A549 (cell line): ENCODE results near the gene WHRN.

Experiments
- EP300 ChIP-seq, 2 experiments: fragments of >200 bp; sonication (Bioruptor Twin); formaldehyde crosslinking; IDR thresholded peaks; 2 replicates in 1 of 2; 3 replicates in 1 of 2; pipeline ENCODE4 v1.6.1; 2016 to 2017
- POLR2A ChIP-seq: IDR thresholded peaks from 2 replicates; pipeline ENCODE4 v1.6.1; 2012; ENCODE audit warnings: mild to moderate bottlenecking, low read length
- RCOR1 ChIP-seq: fragments of 150-350 bp; IDR thresholded peaks from 2 replicates; pipeline ENCODE4 v1.6.1; 2014; ENCODE audit warnings: antibody characterized with exemption, low read length, low read depth
- TP53 ChIP-seq: fragments of 250-450 bp; sonication (Bioruptor Pico); IDR thresholded peaks from 2 replicates; pipeline ENCODE4 v1.5.0; 2021; ENCODE audit warnings: mild to moderate bottlenecking, moderate library complexity
- ZNF302 ChIP-seq: fragments of 250-450 bp; sonication (Bioruptor Pico); IDR thresholded peaks from 2 replicates; pipeline ENCODE4 v1.9.0; 2021; ENCODE audit warnings: inconsistent platforms, mild to moderate bottlenecking, moderate library complexity
- TF ChIP-seq, protein P1 (sequence below): fragments of >200 bp; sonication (Bioruptor Twin); formaldehyde crosslinking; IDR thresholded peaks from 3 replicates; pipeline ENCODE4 v1.5.1; 2016
- TF ChIP-seq, protein P2 (sequence below): fragments of 150-350 bp; IDR thresholded peaks from 2 replicates; pipeline ENCODE4 v1.6.1; 2014; ENCODE audit warnings: low read depth, mild to moderate bottlenecking, low read length
- TF ChIP-seq, protein P3 (sequence below): fragments of 450-650 bp; IDR thresholded peaks from 2 replicates; pipeline ENCODE4 v1.6.1; 2014; ENCODE audit warnings: antibody characterized with exemption

DNA sequence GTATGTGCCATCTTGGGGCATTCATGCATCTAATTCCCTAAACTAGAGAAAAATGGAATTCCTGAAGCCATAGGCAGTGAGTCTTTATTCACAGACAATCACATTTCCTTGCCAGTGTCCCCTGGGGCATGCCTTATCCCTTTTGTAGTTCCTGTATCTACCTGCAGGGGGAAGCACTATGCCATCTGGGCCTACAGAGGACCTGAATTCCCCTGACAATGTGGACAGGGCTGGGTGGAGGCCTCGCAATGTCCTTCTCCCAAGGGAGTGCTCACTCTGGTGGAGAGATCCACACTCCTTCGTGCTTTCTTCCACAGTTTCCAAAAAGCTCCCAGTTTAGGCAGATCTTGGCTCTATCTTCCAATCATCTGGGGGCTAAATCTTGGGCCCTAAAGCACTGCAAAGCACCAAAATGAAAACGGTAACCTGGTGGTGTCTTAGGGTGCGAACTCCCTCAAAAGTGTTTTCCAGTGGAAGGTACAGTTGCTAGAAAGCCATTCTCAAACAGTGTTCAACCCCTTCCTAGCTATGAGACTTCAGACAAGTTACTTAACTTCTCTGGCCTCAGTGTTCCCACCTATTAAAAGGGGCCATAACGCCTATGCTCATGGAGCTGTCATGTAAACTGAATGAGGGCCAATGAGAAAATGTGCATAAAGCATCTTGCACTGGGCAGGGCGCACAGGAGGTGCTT, 17.5 kb downstream of the WHRN start:
- TF ChIP-seq, protein P1, sequence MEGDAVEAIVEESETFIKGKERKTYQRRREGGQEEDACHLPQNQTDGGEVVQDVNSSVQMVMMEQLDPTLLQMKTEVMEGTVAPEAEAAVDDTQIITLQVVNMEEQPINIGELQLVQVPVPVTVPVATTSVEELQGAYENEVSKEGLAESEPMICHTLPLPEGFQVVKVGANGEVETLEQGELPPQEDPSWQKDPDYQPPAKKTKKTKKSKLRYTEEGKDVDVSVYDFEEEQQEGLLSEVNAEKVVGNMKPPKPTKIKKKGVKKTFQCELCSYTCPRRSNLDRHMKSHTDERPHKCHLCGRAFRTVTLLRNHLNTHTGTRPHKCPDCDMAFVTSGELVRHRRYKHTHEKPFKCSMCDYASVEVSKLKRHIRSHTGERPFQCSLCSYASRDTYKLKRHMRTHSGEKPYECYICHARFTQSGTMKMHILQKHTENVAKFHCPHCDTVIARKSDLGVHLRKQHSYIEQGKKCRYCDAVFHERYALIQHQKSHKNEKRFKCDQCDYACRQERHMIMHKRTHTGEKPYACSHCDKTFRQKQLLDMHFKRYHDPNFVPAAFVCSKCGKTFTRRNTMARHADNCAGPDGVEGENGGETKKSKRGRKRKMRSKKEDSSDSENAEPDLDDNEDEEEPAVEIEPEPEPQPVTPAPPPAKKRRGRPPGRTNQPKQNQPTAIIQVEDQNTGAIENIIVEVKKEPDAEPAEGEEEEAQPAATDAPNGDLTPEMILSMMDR = peak; percentile 77
- TF ChIP-seq ZNF302 (no peak), EP300 (IDR thresholded peaks at IDR 0.05) (no peak), POLR2A (no peak), RCOR1 (no peak), TP53 (CRISPR knock-in tag) (no peak)
- TF ChIP-seq, protein P2, sequence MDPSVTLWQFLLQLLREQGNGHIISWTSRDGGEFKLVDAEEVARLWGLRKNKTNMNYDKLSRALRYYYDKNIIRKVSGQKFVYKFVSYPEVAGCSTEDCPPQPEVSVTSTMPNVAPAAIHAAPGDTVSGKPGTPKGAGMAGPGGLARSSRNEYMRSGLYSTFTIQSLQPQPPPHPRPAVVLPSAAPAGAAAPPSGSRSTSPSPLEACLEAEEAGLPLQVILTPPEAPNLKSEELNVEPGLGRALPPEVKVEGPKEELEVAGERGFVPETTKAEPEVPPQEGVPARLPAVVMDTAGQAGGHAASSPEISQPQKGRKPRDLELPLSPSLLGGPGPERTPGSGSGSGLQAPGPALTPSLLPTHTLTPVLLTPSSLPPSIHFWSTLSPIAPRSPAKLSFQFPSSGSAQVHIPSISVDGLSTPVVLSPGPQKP = no peak
- TF ChIP-seq, protein P3, sequence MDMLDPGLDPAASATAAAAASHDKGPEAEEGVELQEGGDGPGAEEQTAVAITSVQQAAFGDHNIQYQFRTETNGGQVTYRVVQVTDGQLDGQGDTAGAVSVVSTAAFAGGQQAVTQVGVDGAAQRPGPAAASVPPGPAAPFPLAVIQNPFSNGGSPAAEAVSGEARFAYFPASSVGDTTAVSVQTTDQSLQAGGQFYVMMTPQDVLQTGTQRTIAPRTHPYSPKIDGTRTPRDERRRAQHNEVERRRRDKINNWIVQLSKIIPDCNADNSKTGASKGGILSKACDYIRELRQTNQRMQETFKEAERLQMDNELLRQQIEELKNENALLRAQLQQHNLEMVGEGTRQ = no peak
